Measurements from ENCODE around the gene ANKRD6. TPM values are rescaled to one million over a fixed set of nuclear protein-coding genes. Genes with fewer than 3 reads are reported as not detected.

Gene ANKRD6
- total and polyA plus RNA-seq, 2 donors (not counting 1 experiment from before 2014, with no cell fraction given): 3.8 to 10.5 TPM

DNA sequence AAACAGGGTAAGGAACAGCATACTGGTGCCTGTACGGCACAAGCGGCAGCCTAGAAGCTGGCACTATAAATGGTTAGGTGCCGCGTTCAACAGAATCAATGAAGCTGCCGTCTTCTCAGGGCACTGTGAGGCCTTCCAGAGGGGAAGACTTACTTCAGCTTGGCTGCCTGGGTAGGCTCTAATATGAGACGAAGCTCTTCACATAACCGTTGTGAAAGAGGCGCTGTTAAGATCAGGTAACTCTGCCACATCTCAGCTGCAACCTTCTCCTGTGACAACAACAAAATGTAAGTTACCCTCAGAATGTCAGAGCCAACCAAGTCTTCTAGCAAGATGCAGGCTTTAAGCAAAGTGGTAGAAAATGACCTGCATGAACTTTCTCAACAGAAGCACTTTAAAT, 217.6 kb downstream of the ANKRD6 start:
- Mint-ChIP-seq H3K4me3 (no peak overlapping the region), H3K4me1 (no peaks in the 10 kb centered on the region), H3K27ac (no peak overlapping the region), H3K9me3 (ENCODE audit: insufficient read depth) (no peaks in the 10 kb centered on the region), H3K27me3 (no peaks in the 10 kb centered on the region)
- no peaks in the 10 kb centered on the region for H3K9me3 ChIP-seq (ENCODE audit: control extremely low read depth in 1 of 3, control insufficient read depth in 2 of 3, insufficient read depth in 1 of 3, low read length in 2 of 3)
- no peaks in the 10 kb centered on the region for H3K4me1 ChIP-seq (ENCODE audit: control insufficient read depth in 2 of 2, insufficient read depth in 2 of 2, low read length in 2 of 2)
- no peak overlapping the region for H3K4me3 ChIP-seq (ENCODE audit: control extremely low read depth in 1 of 5, extremely low read depth in 1 of 5, insufficient read depth in 1 of 5, low read depth in 2 of 5, low read length in 4 of 5)
- no peaks in the 10 kb centered on the region for H3K79me2 ChIP-seq (ENCODE audit: control insufficient read depth, insufficient read depth, low read length)
- no peak overlapping the region for H2AFZ ChIP-seq (ENCODE audit: insufficient read depth, low read depth, low read length, poor library complexity, severe bottlenecking)
- no peak overlapping the region for H3K4me2 ChIP-seq (replicated peaks; ENCODE audit: low read depth, low read length, poor library complexity, severe bottlenecking)
- TF ChIP-seq, protein P1, sequence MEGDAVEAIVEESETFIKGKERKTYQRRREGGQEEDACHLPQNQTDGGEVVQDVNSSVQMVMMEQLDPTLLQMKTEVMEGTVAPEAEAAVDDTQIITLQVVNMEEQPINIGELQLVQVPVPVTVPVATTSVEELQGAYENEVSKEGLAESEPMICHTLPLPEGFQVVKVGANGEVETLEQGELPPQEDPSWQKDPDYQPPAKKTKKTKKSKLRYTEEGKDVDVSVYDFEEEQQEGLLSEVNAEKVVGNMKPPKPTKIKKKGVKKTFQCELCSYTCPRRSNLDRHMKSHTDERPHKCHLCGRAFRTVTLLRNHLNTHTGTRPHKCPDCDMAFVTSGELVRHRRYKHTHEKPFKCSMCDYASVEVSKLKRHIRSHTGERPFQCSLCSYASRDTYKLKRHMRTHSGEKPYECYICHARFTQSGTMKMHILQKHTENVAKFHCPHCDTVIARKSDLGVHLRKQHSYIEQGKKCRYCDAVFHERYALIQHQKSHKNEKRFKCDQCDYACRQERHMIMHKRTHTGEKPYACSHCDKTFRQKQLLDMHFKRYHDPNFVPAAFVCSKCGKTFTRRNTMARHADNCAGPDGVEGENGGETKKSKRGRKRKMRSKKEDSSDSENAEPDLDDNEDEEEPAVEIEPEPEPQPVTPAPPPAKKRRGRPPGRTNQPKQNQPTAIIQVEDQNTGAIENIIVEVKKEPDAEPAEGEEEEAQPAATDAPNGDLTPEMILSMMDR (IDR thresholded peaks at IDR 0.05): no peak
- TF ChIP-seq EZH2 (IDR thresholded peaks at IDR 0.05; ENCODE audit: borderline replicate concordance, insufficient read depth, low read depth, low read length, poor library complexity, severe bottlenecking): no peak
- H3K9ac ChIP-seq (ENCODE audit: low read length): no peak overlapping the region
- H3K27ac ChIP-seq (ENCODE audit: low read length in 2 of 2): no peak overlapping the region
- ATAC-seq (ENCODE audit: low read depth): no peak
- no peaks in the 10 kb centered on the region for H3K27me3 ChIP-seq (replicated peaks in 1 of 4; ENCODE audit: control extremely low read depth in 1 of 4, control insufficient read depth in 3 of 4, insufficient read depth in 4 of 4, low read length in 3 of 4)
- 100% methylated on average over 8 of the region's 8 CpGs for WGBS (ENCODE audit: insufficient coverage)
- POLR2A ChIA-PET: no interaction called here
- no peaks in the 10 kb centered on the region for H4K20me1 ChIP-seq (ENCODE audit: control insufficient read depth, insufficient read depth, low read length, poor library complexity, severe bottlenecking)
- intact Hi-C loops (cut with micrococcal nuclease): no loop called here
- H3K36me3 ChIP-seq (replicated peaks in 1 of 2; ENCODE audit: control extremely low read depth in 1 of 2, control insufficient read depth in 1 of 2, extremely low read depth in 1 of 2, insufficient read depth in 2 of 2, low read length in 1 of 2): peaks cover 12 to 58% of the 10 kb centered on the region in 2 experiments
- CTCF ChIA-PET: no interaction called here
- no peak for DNase-seq

DNA sequence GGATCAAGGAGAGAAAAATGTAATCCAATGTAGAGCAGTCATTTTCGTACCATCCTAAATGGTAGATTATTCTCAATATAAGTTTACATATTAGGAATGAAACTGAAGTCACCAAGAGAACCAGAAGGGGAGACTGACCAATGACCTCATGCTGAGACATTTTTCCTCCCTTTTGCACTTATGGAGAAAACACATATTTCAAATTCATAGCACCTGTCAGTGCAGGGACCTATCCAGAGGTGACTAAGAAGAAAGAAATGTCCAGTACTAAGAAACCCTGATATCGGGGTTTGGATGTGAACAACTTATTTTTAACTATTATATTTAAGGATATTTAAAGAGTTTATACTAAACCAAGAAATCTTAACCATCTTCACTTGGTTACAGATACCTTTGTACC, 222.2 kb downstream of the ANKRD6 start:
- H3K36me3 ChIP-seq (replicated peaks in 1 of 2; ENCODE audit: control extremely low read depth in 1 of 2, control insufficient read depth in 1 of 2, extremely low read depth in 1 of 2, insufficient read depth in 2 of 2, low read length in 1 of 2): peaks cover 10 to 61% of the 10 kb centered on the region in 2 experiments
- intact Hi-C loops (cut with micrococcal nuclease): no loop called here
- H3K9ac ChIP-seq (ENCODE audit: low read length): no peak overlapping the region
- H3K27ac Mint-ChIP-seq: no peak overlapping the region
- ChIA-PET POLR2A (no interaction called here), CTCF (interaction anchor here (0.7 kb wide), 1 partner anchor 631 kb away, joined by 3 read pairs; no protein-coding TSS in a partner anchor)
- TF ChIP-seq, protein P1 (IDR thresholded peaks at IDR 0.05): no peak
- no peak for TF ChIP-seq EZH2 (IDR thresholded peaks at IDR 0.05; ENCODE audit: borderline replicate concordance, insufficient read depth, low read depth, low read length, poor library complexity, severe bottlenecking)
- no peak overlapping the region for H3K4me2 ChIP-seq (replicated peaks; ENCODE audit: low read depth, low read length, poor library complexity, severe bottlenecking)
- no peaks in the 10 kb centered on the region for H3K27me3 ChIP-seq (replicated peaks in 1 of 4; ENCODE audit: control extremely low read depth in 1 of 4, control insufficient read depth in 3 of 4, insufficient read depth in 4 of 4, low read length in 3 of 4)
- H3K27me3 Mint-ChIP-seq: no peaks in the 10 kb centered on the region
- no peak overlapping the region for H3K27ac ChIP-seq (ENCODE audit: low read length in 2 of 2)
- H3K4me3 ChIP-seq (ENCODE audit: control extremely low read depth in 1 of 5, extremely low read depth in 1 of 5, insufficient read depth in 1 of 5, low read depth in 2 of 5, low read length in 4 of 5): no peak overlapping the region
- no peaks in the 10 kb centered on the region for H3K79me2 ChIP-seq (ENCODE audit: control insufficient read depth, insufficient read depth, low read length)
- no peak overlapping the region for H3K4me3 Mint-ChIP-seq
- H3K4me1 Mint-ChIP-seq: no peaks in the 10 kb centered on the region
- H3K4me1 ChIP-seq (ENCODE audit: control insufficient read depth in 2 of 2, insufficient read depth in 2 of 2, low read length in 2 of 2): no peaks in the 10 kb centered on the region
- no peaks in the 10 kb centered on the region for H4K20me1 ChIP-seq (ENCODE audit: control insufficient read depth, insufficient read depth, low read length, poor library complexity, severe bottlenecking)
- no peaks in the 10 kb centered on the region for H3K9me3 ChIP-seq (ENCODE audit: control extremely low read depth in 1 of 3, control insufficient read depth in 2 of 3, insufficient read depth in 1 of 3, low read length in 2 of 3)
- ATAC-seq (ENCODE audit: low read depth) (no peak), DNase-seq (no peak)
- no CpG with 5 or more reads among the region's 2 CpGs for WGBS (ENCODE audit: insufficient coverage)
- H2AFZ ChIP-seq (ENCODE audit: insufficient read depth, low read depth, low read length, poor library complexity, severe bottlenecking): no peak overlapping the region
- no peaks in the 10 kb centered on the region for H3K9me3 Mint-ChIP-seq (ENCODE audit: insufficient read depth)

Measured in B cell (primary cell).